Right atrium auricular region (tissue), 2 donors: ENCODE data around the gene SLC25A23. TPM values are rescaled to one million over a fixed set of nuclear protein-coding genes. Genes with fewer than 3 reads are reported as not detected.

Source experiments
- DNase-seq: peaks from one replicate; pipeline ENCODE4 v3.0.0-alpha.2; 2019; ENCODE audit warnings: low spot score
- H3K27ac ChIP-seq, 2 donors: fragments of 200-600 bp; sonication (generic); 1 replicate in 1 of 2; 2 replicates in 1 of 2; pipeline ENCODE4 v1.5.1; 2016 to 2019
- H3K27me3 ChIP-seq, 2 donors: fragments of 200-600 bp; sonication (generic); one replicate each; pipeline versions ENCODE4 v1.5.1 to v1.6.0; 2017 to 2019
- H3K36me3 ChIP-seq: fragments of 200-600 bp; sonication (generic); one replicate; pipeline ENCODE4 v1.5.1; 2016
- H3K4me1 ChIP-seq, 2 donors: fragments of 200-600 bp; sonication (generic); one replicate each; pipeline versions ENCODE4 v1.5.1 to v1.6.0; 2017 to 2019
- H3K4me3 ChIP-seq, 2 donors: fragments of 200-600 bp; sonication (generic); 1 replicate in 1 of 2; 2 replicates in 1 of 2; pipeline ENCODE4 v1.5.1; 2017 to 2019; ENCODE audit warnings: mild to moderate bottlenecking in 1 of 2, moderate library complexity in 1 of 2
- H3K9me3 ChIP-seq, 2 donors: fragments of 200-600 bp; sonication (generic); one replicate each; pipeline ENCODE4 v1.5.1; 2019
- total RNA-seq, 2 donors: library from RNA; depleted of rRNA; stranded (reverse); fragments of >200 nt; gene quantifications; one replicate each; pipeline ENCODE4 v1.1.0, GENCODE V29; 2016
- TF ChIP-seq, protein P1 (sequence below), 2 donors: fragments of 200-600 bp; sonication (generic); IDR thresholded peaks; one replicate each; pipeline ENCODE4 v1.5.1; 2019; ENCODE audit warnings: antibody characterized with exemption in 2 of 2

Gene SLC25A23
- total RNA-seq, 2 donors from 2014 or later: 88.7 to 103 TPM

DNA sequence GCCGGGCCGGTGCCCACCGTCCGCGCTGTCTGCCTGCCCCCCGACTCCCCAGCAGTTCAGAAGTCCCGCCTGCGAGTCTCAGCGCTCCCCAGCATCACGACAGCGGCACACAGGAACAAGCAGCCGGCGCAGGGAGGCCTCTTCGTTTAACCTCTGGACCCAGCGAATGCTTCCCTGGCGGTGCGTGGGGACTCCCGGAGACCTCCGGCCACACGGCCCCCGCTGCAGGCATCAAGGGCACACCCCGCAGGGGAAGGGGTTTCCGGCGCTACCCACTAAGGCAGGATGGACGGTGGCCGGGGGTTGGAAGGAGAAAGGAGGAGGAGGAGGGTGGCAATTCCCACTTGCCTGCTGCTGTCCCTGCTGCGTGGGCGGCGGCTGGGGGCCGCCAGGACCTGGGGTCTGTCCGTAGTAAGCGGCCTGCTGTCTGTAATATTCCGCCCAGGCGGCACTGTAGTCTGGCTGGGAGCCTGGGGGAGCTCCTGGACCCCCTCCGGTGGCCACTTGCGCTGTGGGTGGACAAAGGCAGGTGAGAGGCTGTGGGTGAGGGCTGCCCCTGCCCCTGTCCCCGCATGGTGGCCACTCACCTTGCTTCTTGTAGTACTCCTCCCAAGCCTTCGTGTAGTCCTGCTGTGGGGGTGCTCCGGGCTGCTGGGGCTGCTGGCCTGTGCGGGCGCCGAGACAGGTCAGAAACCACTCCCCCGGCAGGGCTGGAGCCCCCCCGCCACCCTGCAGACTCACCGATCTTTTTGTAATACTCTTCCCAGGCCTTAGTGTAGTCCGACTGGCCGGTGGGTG is 44.6 kb downstream of the SLC25A23 start:
- Histone ChIP-seq H3K9me3 (no peaks in the 10 kb centered on the region), H3K4me3 (no peak overlapping the region), H3K36me3 (peaks cover 66% of the 10 kb centered on the region), H3K4me1 (peaks cover 0 to 2% of the 10 kb centered on the region in 2 donors), H3K27ac (no peak overlapping the region), H3K27me3 (no peaks in the 10 kb centered on the region)
- no peak for DNase-seq
- TF ChIP-seq, protein P1, sequence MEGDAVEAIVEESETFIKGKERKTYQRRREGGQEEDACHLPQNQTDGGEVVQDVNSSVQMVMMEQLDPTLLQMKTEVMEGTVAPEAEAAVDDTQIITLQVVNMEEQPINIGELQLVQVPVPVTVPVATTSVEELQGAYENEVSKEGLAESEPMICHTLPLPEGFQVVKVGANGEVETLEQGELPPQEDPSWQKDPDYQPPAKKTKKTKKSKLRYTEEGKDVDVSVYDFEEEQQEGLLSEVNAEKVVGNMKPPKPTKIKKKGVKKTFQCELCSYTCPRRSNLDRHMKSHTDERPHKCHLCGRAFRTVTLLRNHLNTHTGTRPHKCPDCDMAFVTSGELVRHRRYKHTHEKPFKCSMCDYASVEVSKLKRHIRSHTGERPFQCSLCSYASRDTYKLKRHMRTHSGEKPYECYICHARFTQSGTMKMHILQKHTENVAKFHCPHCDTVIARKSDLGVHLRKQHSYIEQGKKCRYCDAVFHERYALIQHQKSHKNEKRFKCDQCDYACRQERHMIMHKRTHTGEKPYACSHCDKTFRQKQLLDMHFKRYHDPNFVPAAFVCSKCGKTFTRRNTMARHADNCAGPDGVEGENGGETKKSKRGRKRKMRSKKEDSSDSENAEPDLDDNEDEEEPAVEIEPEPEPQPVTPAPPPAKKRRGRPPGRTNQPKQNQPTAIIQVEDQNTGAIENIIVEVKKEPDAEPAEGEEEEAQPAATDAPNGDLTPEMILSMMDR (IDR thresholded peaks at IDR 0.05): no peak

DNA sequence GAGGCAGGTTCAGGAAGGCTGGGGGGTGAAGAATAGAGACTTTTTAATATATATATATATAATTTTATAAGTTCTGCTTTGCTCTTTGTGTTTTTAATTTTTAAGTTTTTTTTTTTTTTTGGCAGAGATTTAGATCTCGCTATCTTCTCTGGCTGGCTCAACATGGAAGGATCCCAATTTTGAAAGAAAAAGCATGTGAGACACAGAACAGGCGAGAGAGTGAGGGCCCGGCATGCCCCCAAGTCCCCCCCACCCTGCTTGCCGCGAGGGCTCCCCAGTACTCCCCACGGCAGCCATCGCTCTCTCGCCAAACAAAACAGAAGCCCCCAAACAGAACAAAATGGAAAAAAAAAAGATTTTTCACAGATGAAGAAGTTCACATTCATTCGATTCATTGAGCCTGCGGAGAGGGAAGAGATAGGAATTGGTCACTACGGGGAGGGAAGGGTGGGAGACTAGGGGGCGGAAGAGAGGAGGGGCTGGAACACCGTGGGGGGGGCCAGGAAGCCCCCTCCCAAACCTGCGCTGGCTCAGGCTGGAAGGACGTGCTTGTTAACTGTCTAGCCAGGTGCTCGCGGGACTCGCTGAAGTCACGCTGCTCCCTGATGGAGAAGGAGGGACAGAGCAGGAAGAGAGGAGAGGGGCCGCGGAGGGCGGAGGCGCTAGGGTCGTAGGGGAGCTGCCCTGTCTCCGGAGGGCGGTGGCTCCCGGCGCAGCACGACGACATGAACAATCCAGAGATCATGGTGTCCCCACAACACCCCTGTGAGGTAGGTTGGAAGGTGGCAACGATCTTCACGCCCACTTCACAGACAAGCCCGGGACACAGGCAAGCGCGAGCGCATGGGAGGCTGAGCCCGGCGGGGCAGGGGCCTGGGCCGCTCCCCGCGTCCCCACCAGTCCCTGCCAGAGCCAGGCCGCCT is 45.6 kb downstream of the SLC25A23 start:
- Histone ChIP-seq H3K27me3 (no peaks in the 10 kb centered on the region), H3K4me1 (no peaks in the 10 kb centered on the region), H3K36me3 (peaks cover 57% of the 10 kb centered on the region), H3K4me3 (no peak overlapping the region), H3K9me3 (no peaks in the 10 kb centered on the region), H3K27ac (no peak overlapping the region)
- TF ChIP-seq, protein P1 (IDR thresholded peaks at IDR 0.05): no peak
- no peak for DNase-seq

DNA sequence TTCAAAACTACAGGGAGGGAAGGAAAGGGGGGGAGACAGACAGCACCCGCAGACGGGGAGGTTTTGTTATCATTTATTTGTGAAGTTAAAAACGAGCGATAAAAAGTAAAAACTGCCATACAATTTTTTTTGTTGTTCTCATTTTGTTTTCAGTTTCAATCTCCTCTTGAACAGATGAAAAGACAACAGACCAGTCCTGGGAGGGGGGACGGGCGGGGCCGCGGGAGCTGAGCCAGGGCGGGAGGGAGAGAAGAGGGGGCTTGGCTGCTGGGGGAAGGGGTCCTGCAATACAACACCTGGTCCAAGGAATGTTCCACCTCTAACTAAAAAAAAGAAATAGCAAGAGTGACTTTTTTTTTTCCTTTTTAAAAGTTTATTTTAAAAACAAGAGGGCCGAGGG is 46.3 kb downstream of the SLC25A23 start:
- H3K4me3 ChIP-seq: no peak overlapping the region
- H3K36me3 ChIP-seq: peaks cover 50% of the 10 kb centered on the region
- H3K27me3 ChIP-seq: no peaks in the 10 kb centered on the region
- no peak for DNase-seq
- no peaks in the 10 kb centered on the region for H3K9me3 ChIP-seq
- H3K27ac ChIP-seq: no peak overlapping the region
- no peaks in the 10 kb centered on the region for H3K4me1 ChIP-seq
- TF ChIP-seq, protein P1 (IDR thresholded peaks at IDR 0.05): no peak

DNA sequence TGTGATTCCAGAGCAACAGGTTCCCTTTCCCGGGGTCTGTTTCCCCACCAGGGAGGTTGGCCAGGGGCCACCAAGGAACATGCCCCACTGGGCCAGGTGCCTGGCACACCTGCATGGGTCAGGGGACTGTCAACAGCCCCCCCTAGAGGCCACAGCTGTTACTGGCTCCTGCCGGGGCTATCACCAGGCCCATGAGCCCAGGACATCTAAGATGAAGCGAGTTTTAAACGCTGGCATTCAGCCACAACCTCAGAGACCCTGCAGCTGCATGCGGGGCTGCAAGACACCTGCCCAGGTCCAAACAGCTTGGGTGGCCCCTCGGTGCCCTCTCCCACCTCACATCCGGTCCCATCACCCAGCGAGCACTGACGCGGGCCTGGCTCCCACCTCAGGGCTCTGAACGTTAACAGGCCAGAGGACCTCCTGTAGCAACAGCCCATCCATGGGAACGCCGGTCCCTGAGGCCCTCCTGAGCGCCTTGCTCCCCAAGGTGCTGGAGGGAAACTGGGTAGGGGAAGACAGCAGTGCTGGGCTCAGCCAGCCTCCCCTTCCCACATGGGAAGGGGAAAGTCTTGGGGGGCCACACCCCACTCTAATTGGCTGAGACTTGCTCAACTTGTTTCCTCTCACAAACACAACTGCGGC is 47.0 kb downstream of the SLC25A23 start:
- TF ChIP-seq, protein P1 (IDR thresholded peaks at IDR 0.05): peak in 1 of 2 donors; percentile 53
- H3K36me3 ChIP-seq: peaks cover 43% of the 10 kb centered on the region
- H3K4me3 ChIP-seq: no peak overlapping the region
- DNase-seq: no peak
- H3K4me1 ChIP-seq: no peaks in the 10 kb centered on the region
- H3K27ac ChIP-seq: no peak overlapping the region
- no peaks in the 10 kb centered on the region for H3K9me3 ChIP-seq
- H3K27me3 ChIP-seq: no peaks in the 10 kb centered on the region

DNA sequence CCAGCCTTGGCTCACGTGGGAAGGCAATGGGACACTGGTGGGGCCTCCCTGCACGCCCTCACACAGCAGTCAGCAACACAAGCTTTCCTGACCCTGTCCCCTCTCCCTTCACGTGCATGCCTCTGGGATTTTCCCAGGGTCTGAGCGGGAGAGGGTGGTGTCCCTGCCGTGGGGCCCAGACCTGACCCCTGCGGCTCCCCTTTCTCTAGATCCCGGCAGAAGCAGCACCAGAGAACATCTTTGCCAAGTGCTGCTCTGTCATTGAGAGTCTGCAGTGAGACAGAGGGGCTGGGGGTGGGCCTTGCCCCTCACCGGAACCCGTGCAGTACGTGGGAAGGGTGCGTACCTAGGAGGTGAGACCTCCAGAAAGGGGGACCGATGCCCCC is 47.5 kb downstream of the SLC25A23 start:
- H3K27me3 ChIP-seq: no peaks in the 10 kb centered on the region
- H3K4me3 ChIP-seq: no peak overlapping the region
- H3K9me3 ChIP-seq: no peaks in the 10 kb centered on the region
- H3K4me1 ChIP-seq: no peaks in the 10 kb centered on the region
- TF ChIP-seq, protein P1 (IDR thresholded peaks at IDR 0.05): no peak
- H3K27ac ChIP-seq: no peak overlapping the region
- DNase-seq: no peak
- H3K36me3 ChIP-seq: peaks cover 38% of the 10 kb centered on the region
